NB4 (cell line): Measurements from ENCODE around the gene RESF1.
A peak's percentile ranks its signal among the peaks of the same experiment; 100 is the strongest.

ENCODE experiments used
- DNase-seq: peaks from one replicate; pipeline ENCODE4 v3.0.0; 2010; ENCODE audit warnings: low read depth
- H3K4me3 ChIP-seq: one replicate; pipeline ENCODE4 v1.5.1; 2011; ENCODE audit warnings: mild to moderate bottlenecking, low read depth, low read length, moderate library complexity
- CTCF ChIP-seq: IDR thresholded peaks from one replicate; pipeline ENCODE4 v1.5.1; 2012; ENCODE audit warnings: low read depth, low read length
- MAX ChIP-seq: IDR thresholded peaks from 2 replicates; pipeline ENCODE4 v1.6.1; 2011; ENCODE audit warnings: low read depth, low read length
- MYC ChIP-seq: IDR thresholded peaks from 2 replicates; pipeline ENCODE4 v1.6.1; 2011; ENCODE audit warnings: low read depth, low read length
- POLR2A ChIP-seq: IDR thresholded peaks from 2 replicates; pipeline ENCODE4 v1.6.1; 2011; ENCODE audit warnings: mild to moderate bottlenecking; ENCODE audit not compliant: insufficient read length; ENCODE audit errors: extremely low read depth

The RESF1 gene

GRCh38 chr12:31964280-31964679, 5.1 kb downstream of the RESF1 start:
- no peak overlapping the region for H3K4me3 ChIP-seq
- no peak for DNase-seq
- TF ChIP-seq POLR2A, result no peak
- no peak for TF ChIP-seq CTCF
- TF ChIP-seq MAX, result no peak
- TF ChIP-seq MYC, result no peak

- peak; percentile 51 for DNase-seq
- H3K4me3 ChIP-seq, result no peak overlapping the region
Measured at GRCh38 chr12:31965090-31965489, 5.9 kb downstream of the RESF1 start.

GRCh38 chr12:31966558-31967205, 7.5 kb downstream of the RESF1 start:
- DNase-seq, result no peak
- TF ChIP-seq MYC (no peak), POLR2A (no peak), CTCF (no peak), MAX (no peak)
- no peak overlapping the region for H3K4me3 ChIP-seq

More at GRCh38 chr12:31965090-31965489, 5.9 kb downstream of the RESF1 start:
- TF ChIP-seq MAX, result peak; percentile 22; the same call in 1 of the 2 replicates
- no peak for TF ChIP-seq CTCF
- no peak for TF ChIP-seq POLR2A

- TF ChIP-seq CTCF, result no peak
- TF ChIP-seq MAX, result no peak
- no peak for TF ChIP-seq MYC
- no peak for TF ChIP-seq POLR2A
- no peak for DNase-seq
- H3K4me3 ChIP-seq, result no peak overlapping the region
Measured at GRCh38 chr12:31967539-31967938, 8.3 kb downstream of the RESF1 start.

DNA sequence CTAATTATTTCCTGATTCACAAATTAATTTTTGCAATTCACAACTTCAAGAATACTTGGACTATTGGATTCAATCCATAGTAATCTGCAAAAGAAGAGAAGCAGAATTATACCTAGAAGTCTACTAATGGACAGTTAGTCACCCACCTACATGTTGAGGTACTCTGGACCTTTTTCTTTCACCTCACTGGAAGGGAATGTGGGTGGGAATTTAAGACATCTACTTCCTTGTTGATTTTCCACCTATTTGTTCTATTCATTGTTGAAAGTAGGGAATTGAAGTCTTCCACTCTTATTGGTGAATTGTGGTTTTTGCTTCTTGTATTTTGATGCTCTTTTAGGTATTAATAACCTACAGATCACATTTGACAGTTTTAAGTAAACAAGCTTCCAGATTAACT, 11.0 kb downstream of the RESF1 start:
- no peak overlapping the region for H3K4me3 ChIP-seq
- TF ChIP-seq MAX, result no peak
- TF ChIP-seq MYC, result no peak
- no peak for TF ChIP-seq CTCF
- TF ChIP-seq POLR2A, result no peak
- no peak for DNase-seq

GRCh38 chr12:31973818-31974217, 14.6 kb downstream of the RESF1 start:
- no peak overlapping the region for H3K4me3 ChIP-seq
- TF ChIP-seq MYC, result no peak
- TF ChIP-seq POLR2A, result no peak
- no peak for TF ChIP-seq MAX
- TF ChIP-seq CTCF, result no peak
- no peak for DNase-seq
